HL-60/S4 (cell line): Measurements from ENCODE around the gene ZYG11B.
"Not testable (repeated sequence)": the region's sequence is repeated elsewhere in the genome, so short reads cannot be mapped to it uniquely, and the experiment has no call there.

Experiments
- in situ Hi-C: fragments of 300-500 bp; cut with MboI; formaldehyde crosslinking; loops from 2 replicates; pipeline ENCODE4 v1.14.3; 2022; ENCODE audit warnings: low sequenced_read_pairs

The ZYG11B gene

GRCh38 chr1:52706941-52707926, 19.0 kb upstream of the ZYG11B start:
- in situ Hi-C loops = loop anchor here (10.0 kb wide), 1 partner anchor 478 kb away; no protein-coding TSS in a partner anchor

- in situ Hi-C loops = loop anchor here (10.0 kb wide), 1 partner anchor 477 kb away; no protein-coding TSS in a partner anchor
Observed at GRCh38 chr1:52707927-52708655, 18.2 kb upstream of the ZYG11B start.

DNA sequence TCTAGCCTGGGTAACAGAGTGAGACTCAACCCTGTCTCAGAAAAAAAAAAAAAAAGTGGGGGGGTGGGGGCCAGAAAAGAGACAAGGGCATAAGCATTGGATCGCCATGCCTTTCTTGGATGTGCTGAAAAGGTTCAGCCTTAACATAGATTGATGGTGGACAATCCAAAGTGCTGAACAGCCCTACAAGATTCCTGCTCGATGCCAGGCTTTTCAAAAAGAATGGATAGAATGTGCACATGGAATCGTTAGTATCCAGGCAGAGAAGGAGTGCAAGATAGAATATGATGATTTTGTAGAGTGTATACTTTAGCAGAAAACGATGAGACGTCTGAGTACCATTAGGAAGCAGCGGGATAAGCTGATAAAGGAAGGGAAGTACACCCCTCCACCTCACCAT, 17.2 kb upstream of the ZYG11B start:
- in situ Hi-C loops = loop anchor here (10.0 kb wide), 1 partner anchor 476 kb away; no protein-coding TSS in a partner anchor

DNA sequence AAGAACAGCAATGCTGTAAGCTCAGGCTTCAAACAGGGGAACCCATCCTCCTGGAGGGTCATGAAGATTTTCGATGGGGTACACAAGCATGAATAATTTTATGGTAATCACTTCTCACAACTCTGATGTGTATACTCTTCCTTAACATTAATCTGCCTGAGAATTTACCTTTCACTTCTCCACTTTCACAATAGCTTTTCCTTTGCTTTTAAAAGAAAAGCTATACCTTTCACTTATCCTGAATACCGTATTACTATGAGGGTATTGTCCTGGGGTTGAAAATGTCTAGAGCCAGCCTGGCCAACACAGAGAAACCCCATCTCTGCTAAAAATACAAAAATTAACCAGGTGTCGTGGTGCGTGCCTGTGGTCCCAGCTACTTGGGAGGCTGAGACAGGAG, 12.7 kb upstream of the ZYG11B start:
- in situ Hi-C loops = no loop called here

GRCh38 chr1:52715296-52715695, 11.0 kb upstream of the ZYG11B start:
- in situ Hi-C loops = not testable (repeated sequence)

GRCh38 chr1:52723260-52723659, 3.0 kb upstream of the ZYG11B start:
- in situ Hi-C loops = no loop called here

DNA sequence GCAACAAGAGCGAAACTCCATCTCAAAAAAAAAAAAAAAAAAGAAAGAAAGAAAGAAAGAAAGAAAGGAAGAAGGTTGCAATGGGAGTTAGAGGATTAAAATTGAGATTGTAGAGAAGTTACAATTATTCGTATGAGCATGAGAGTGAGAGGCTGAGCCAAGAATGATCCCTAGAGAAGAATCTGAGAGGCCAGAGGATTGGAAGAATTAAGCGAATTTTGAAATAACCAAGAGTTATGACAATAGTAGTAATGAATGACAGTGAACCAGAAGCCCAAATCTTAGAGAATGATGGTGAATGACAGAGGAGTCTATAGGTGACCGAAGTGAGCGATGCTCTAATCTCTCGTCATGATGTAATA, 369 bp upstream of the ZYG11B start:
- in situ Hi-C loops = no loop called here

DNA sequence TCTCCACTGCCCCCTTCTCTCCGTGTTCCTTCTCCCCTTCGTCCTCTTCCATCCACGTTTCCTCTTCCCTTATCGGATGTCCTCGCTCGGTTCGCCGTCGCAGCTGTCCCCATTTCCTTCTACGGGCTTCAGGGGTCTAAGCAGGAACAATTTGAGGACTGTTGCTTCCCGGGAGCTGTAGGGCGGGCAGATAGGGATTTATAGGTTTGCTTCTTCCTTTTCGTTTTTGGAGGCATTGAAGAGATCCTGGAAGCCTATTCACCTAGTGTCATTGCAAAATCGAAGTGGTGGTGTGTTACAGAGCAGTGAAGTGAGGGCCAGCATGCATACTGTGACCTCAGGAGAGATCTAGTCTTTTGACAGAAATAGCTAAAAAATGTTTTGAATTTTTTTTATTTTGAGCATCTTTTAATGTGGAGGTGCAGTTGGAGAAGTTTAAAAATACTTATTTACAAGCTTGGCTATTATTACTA, 897 bp downstream of the ZYG11B start:
- in situ Hi-C loops = no loop called here

GRCh38 chr1:52727956-52728656, 1.9 kb downstream of the ZYG11B start:
- in situ Hi-C loops = no loop called here

DNA sequence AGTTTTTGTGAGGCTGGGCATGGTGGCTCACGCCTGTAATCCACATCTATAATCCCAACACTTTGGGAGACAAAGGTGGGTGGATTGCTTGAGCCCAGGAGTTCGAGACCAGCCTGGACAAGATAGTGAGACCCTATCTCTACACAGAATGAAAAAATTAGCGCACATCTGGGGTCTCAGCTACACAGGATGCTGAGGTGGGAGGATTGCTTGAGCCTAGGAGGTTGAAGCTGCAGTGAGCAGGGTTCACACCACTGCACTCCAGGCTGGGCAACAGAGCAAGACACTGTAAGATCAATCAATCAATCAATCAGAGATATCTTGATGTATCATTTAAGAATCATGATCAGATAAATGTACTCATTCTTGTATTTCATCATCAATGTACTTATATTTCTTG, 7.1 kb downstream of the ZYG11B start:
- in situ Hi-C loops = no loop called here

DNA sequence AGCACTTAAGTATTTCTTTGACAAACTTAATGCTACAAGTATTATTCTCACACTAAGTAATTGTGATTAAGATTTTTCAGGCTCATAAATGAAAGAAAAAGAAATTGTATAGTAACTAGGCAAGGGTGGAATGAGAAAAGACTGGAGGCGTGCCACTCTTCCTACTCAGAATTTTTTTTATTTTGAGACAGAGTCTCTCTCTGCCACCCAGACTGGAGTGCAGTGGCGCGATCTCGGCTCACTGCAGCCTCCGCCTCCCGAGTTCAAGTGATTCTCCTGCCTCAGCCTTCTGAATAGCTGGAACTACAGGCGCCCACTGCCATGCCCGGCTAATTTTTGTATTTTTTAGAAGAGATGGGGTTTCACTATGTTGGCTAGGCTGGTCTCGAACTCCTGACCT, 9.1 kb downstream of the ZYG11B start:
- in situ Hi-C loops = not testable (repeated sequence)

DNA sequence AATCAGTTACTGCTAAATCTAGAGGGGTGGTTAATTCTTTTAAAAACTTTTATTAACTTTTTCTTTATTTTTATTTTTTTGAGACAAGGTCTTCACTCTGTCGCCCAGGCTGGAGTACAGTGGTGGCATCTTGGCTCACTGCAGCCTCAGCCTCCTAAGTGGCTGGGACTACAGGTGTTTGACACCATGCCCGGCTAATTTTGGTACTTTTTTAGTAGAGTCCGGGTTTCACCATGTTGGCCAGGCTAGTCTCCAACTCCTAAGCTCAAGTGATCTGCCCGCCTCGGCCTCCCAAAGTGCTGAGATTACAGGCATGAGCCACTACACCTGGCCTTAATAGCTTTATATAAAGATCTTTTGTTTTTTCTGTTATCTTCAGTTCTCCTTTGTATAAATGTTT, 11.9 kb downstream of the ZYG11B start:
- in situ Hi-C loops = no loop called here

GRCh38 chr1:52738893-52739292, 12.6 kb downstream of the ZYG11B start:
- in situ Hi-C loops = no loop called here

- in situ Hi-C loops = no loop called here
Observed at GRCh38 chr1:52739699-52740467, 13.6 kb downstream of the ZYG11B start.

- in situ Hi-C loops = no loop called here
Observed at GRCh38 chr1:52741259-52741658, 15.0 kb downstream of the ZYG11B start.

- in situ Hi-C loops = no loop called here
Observed at GRCh38 chr1:52746189-52746588, 19.9 kb downstream of the ZYG11B start.

- in situ Hi-C loops = no loop called here
Observed at GRCh38 chr1:52747450-52747849, 21.2 kb downstream of the ZYG11B start.

DNA sequence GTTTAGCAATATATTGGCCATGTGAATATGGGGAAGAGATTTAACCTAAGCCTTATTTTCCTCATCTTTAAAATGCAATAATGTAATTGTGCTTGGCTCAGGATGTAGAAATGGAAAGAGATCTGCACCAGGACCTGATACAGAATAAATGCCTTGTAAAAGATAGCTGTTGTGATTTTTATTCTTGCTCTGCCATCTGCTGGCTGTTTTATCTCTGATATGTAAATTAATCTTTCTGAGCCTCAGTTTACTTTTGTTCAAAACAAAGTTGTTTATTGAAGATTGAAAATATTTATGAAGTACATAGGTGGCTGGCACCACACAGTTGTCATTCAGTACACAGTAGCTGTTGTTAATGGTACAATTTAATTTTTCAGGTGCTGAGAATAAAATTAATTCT, 21.9 kb downstream of the ZYG11B start:
- in situ Hi-C loops = no loop called here

DNA sequence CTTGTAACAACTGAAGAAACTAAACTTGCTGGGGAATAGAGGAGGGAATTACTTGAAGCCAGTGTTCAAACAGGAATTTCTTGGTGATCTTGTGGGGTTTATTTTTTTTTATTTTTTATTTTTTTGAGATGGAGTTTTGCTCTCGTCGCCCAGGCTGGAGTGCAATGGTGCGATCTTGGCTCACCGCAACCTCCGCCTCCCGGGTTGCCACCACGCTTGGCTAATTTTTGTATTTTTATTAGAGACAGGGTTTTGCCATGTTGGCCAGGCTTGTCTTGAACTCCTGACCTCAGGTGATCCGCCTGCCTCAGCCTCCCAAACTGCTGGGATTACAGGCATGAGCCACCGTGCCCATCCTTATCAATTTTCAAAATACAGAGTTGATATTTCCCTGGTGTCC, 23.2 kb downstream of the ZYG11B start:
- in situ Hi-C loops = not testable (repeated sequence)

- in situ Hi-C loops = not testable (repeated sequence)
Observed at GRCh38 chr1:52750139-52750538, 23.9 kb downstream of the ZYG11B start.
